IMR-90 (cell line): ENCODE measurements around the gene MTMR11. TPM values are rescaled to one million over a fixed set of nuclear protein-coding genes. Genes with fewer than 3 reads are reported as not detected.

Experiments used
- ATAC-seq: fragments of 200-7000 bp; cut with Tn5 transposase; 2 replicates; pipeline ENCODE4 v1.9.1; 2020; ENCODE audit warnings: low read depth, mild to moderate bottlenecking, moderate library complexity
- BruUV-seq: library from RNA; stranded (reverse); fragments of 400-500 nt; replicated peaks from 2 replicates; lab custom pipeline; 2021; lab: Mats Ljungman, UMichigan
- CTCF ChIA-PET: fragments of 300-600 bp; formaldehyde crosslinking; extraction: SDS; loops from one replicate; lab custom pipeline; 2021; ENCODE audit warnings: antibody characterized with exemption; lab: Yijun Ruan, JAX
- POLR2A ChIA-PET: fragments of 300-600 bp; sonication (Branson Sonifier 250); formaldehyde crosslinking; loops from one replicate; lab custom pipeline; 2022; ENCODE audit warnings: antibody characterized with exemption; ENCODE audit not compliant: unreplicated experiment; lab: Charles Lee
- DNase-seq: peaks from one replicate; pipeline ENCODE4 v3.0.0; 2013
- H2AFZ ChIP-seq: replicated peaks from 2 replicates; pipeline ENCODE3; 2013; ENCODE audit warnings: low read length, mild to moderate bottlenecking; ENCODE audit not compliant: poor library complexity
- H2AK5ac ChIP-seq: 2 replicates; pipeline ENCODE4 v1.6.1; 2013; ENCODE audit warnings: low read depth, low read length, inconsistent platforms
- H2AK9ac ChIP-seq: replicated peaks from 2 replicates; pipeline ENCODE3; 2013; ENCODE audit warnings: mild to moderate bottlenecking, low read depth, low read length, moderate library complexity; ENCODE audit not compliant: poor library complexity
- H2BK120ac ChIP-seq: 2 replicates; pipeline ENCODE4 v1.6.1; 2013; ENCODE audit warnings: low read depth, low read length, inconsistent platforms
- H2BK15ac ChIP-seq: 3 replicates; pipeline ENCODE4 v1.6.1; 2013; ENCODE audit warnings: low read depth, low read length, inconsistent platforms
- H2BK20ac ChIP-seq: 2 replicates; pipeline ENCODE4 v1.6.1; 2013; ENCODE audit warnings: low read depth, mild to moderate bottlenecking, inconsistent platforms, low read length, moderate library complexity
- H2BK5ac ChIP-seq: 2 replicates; pipeline ENCODE4 v1.6.1; 2013; ENCODE audit warnings: mild to moderate bottlenecking, low read depth, low read length, inconsistent platforms; ENCODE audit not compliant: poor library complexity, severe bottlenecking
- H3K14ac ChIP-seq: replicated peaks from 2 replicates; pipeline ENCODE4 v1.6.1; 2013; ENCODE audit warnings: low read depth, low read length, inconsistent platforms
- H3K18ac ChIP-seq: 2 replicates; pipeline ENCODE4 v1.6.1; 2013; ENCODE audit warnings: low read depth, low read length, control low read depth
- H3K23ac ChIP-seq: 2 replicates; pipeline ENCODE4 v1.6.1; 2013; ENCODE audit warnings: low read depth, low read length, inconsistent platforms
- H3K27ac ChIP-seq: 2 replicates; pipeline ENCODE4 v1.5.1; 2013; ENCODE audit warnings: mild to moderate bottlenecking, control low read depth, low read length; ENCODE audit not compliant: insufficient read depth
- H3K27me3 ChIP-seq: 2 replicates; pipeline ENCODE4 v1.6.1; 2013; ENCODE audit warnings: low read length; ENCODE audit not compliant: control insufficient read depth, insufficient read depth
- H3K36me3 ChIP-seq: 2 replicates; pipeline ENCODE4 v1.6.1; 2013; ENCODE audit warnings: low read length, mixed read lengths; ENCODE audit not compliant: control insufficient read depth, insufficient read depth
- H3K4ac ChIP-seq: 2 replicates; pipeline ENCODE4 v1.6.1; 2013; ENCODE audit warnings: low read depth, low read length, inconsistent platforms
- H3K4me1 ChIP-seq: 2 replicates; pipeline ENCODE4 v1.6.1; 2013; ENCODE audit warnings: low read length, mixed read lengths; ENCODE audit not compliant: control insufficient read depth, insufficient read depth
- H3K4me2 ChIP-seq: 2 replicates; pipeline ENCODE4 v1.6.1; 2013; ENCODE audit warnings: low read depth, mild to moderate bottlenecking, control low read depth, low read length, moderate library complexity
- H3K4me3 ChIP-seq: 2 replicates; pipeline ENCODE4 v1.5.1; 2013; ENCODE audit warnings: low read depth, mild to moderate bottlenecking, control low read depth, low read length, moderate library complexity; ENCODE audit not compliant: insufficient read depth
- H3K56ac ChIP-seq: 2 replicates; pipeline ENCODE4 v1.6.1; 2013; ENCODE audit warnings: low read length, inconsistent platforms; ENCODE audit not compliant: insufficient read depth; ENCODE audit errors: extremely low read depth
- H3K79me1 ChIP-seq, 2 experiments: 2 replicates each; pipeline ENCODE4 v1.6.1; 2013; ENCODE audit warnings: low read length in 2 of 2, inconsistent platforms in 1 of 2, low read depth in 1 of 2
- H3K9ac ChIP-seq: 2 replicates; pipeline ENCODE4 v1.6.1; 2013; ENCODE audit warnings: low read depth, low read length, control low read depth
- H3K9me1 ChIP-seq: 2 replicates; pipeline ENCODE4 v1.6.1; 2013; ENCODE audit warnings: low read length, inconsistent platforms; ENCODE audit not compliant: insufficient read depth
- H3K9me3 ChIP-seq: 2 replicates; pipeline ENCODE4 v1.6.1; 2013; ENCODE audit warnings: low read length; ENCODE audit not compliant: control insufficient read depth, insufficient read depth
- H4K20me1 ChIP-seq: 2 replicates; pipeline ENCODE4 v1.6.1; 2013; ENCODE audit warnings: low read length, inconsistent platforms; ENCODE audit not compliant: insufficient read depth
- H4K5ac ChIP-seq: 2 replicates; pipeline ENCODE4 v1.6.1; 2013; ENCODE audit warnings: mild to moderate bottlenecking, low read depth, low read length, control low read depth
- H4K8ac ChIP-seq, 2 experiments: 2 replicates each; pipeline ENCODE4 v1.6.1; 2013; ENCODE audit warnings: low read depth in 2 of 2, low read length in 2 of 2, control low read depth in 1 of 2, inconsistent platforms in 1 of 2
- H4K91ac ChIP-seq: 2 replicates; pipeline ENCODE4 v1.6.1; 2013; ENCODE audit warnings: low read depth, low read length, inconsistent platforms; ENCODE audit not compliant: insufficient read depth
- BHLHE40 ChIP-seq: fragments of 150-350 bp; IDR thresholded peaks from 2 replicates; pipeline ENCODE4 v1.6.1; 2016; ENCODE audit warnings: mild to moderate bottlenecking, low read depth, low read length
- CEBPB ChIP-seq: IDR thresholded peaks from 2 replicates; pipeline ENCODE4 v1.6.1; 2012; ENCODE audit warnings: low read depth, low read length, improper control_type of control experiment
- CHD1 ChIP-seq: IDR thresholded peaks from 2 replicates; pipeline ENCODE4 v1.6.1; 2012; ENCODE audit warnings: low read depth, low read length, improper control_type of control experiment
- ELK1 ChIP-seq: fragments of 150-350 bp; IDR thresholded peaks from 2 replicates; pipeline ENCODE4 v1.6.1; 2016; ENCODE audit warnings: low read depth, mild to moderate bottlenecking, low read length, moderate library complexity, borderline replicate concordance
- FOS ChIP-seq: fragments of 150-350 bp; IDR thresholded peaks from 2 replicates; pipeline ENCODE4 v1.6.1; 2016; ENCODE audit warnings: low read depth, low read length
- MAFK ChIP-seq: IDR thresholded peaks from 2 replicates; pipeline ENCODE4 v1.6.1; 2012; ENCODE audit warnings: low read depth, low read length, improper control_type of control experiment
- MAZ ChIP-seq: IDR thresholded peaks from 2 replicates; pipeline ENCODE4 v1.6.1; 2012; ENCODE audit warnings: low read depth, mild to moderate bottlenecking, low read length, improper control_type of control experiment, moderate library complexity, borderline replicate concordance
- MXI1 ChIP-seq: IDR thresholded peaks from 2 replicates; pipeline ENCODE4 v1.6.1; 2012; ENCODE audit warnings: low read depth, mild to moderate bottlenecking, low read length, moderate library complexity, borderline replicate concordance
- NFE2L2 ChIP-seq: fragments of 150-350 bp; IDR thresholded peaks from 2 replicates; pipeline ENCODE4 v1.6.1; 2016; ENCODE audit warnings: low read depth, mild to moderate bottlenecking, low read length
- POLR2A ChIP-seq: IDR thresholded peaks from 2 replicates; pipeline ENCODE4 v1.6.1; 2012; ENCODE audit warnings: mild to moderate bottlenecking, low read depth, low read length
- RAD21 ChIP-seq: IDR thresholded peaks from 2 replicates; pipeline ENCODE4 v1.6.1; 2012; ENCODE audit warnings: low read length, improper control_type of control experiment
- RCOR1 ChIP-seq: IDR thresholded peaks from 2 replicates; pipeline ENCODE4 v1.6.1; 2012; ENCODE audit warnings: mild to moderate bottlenecking, low read length, improper control_type of control experiment; ENCODE audit not compliant: insufficient replicate concordance
- RFX5 ChIP-seq: IDR thresholded peaks from 2 replicates; pipeline ENCODE4 v1.8.0; 2012; ENCODE audit warnings: low read depth, mild to moderate bottlenecking, low read length, moderate library complexity
- USF2 ChIP-seq: fragments of 150-350 bp; IDR thresholded peaks from 2 replicates; pipeline ENCODE4 v1.6.1; 2017; ENCODE audit warnings: mild to moderate bottlenecking, antibody characterized with exemption, low read length, low read depth
- WGBS, 2 experiments: methylation state at CpG; one replicate each; pipeline versions ENCODE4 v1.1.5 to v1.1.7; 2013; ENCODE audit warnings: missing lambda C conversion rate in 2 of 2; ENCODE audit not compliant: insufficient read length in 1 of 2; ENCODE audit errors: extremely low coverage in 2 of 2; 5-methylcytosine and 5-hydroxymethylcytosine counted together
- dilution Hi-C: fragments of 300-500 bp; cut with HindIII; formaldehyde crosslinking; loops from one replicate; pipeline ENCODE4 v1.14.3; 2018; ENCODE audit warnings: low sequenced_read_pairs; ENCODE audit not compliant: unreplicated experiment
- in situ Hi-C: fragments of 300-500 bp; cut with MboI; formaldehyde crosslinking; loops from 3 replicates; pipeline ENCODE4 v1.14.3; 2019; ENCODE audit warnings: low sequenced_read_pairs, inconsistent platforms, mixed read lengths
- intact Hi-C: fragments of 100-400 bp; cut with micrococcal nuclease; formaldehyde crosslinking; loops from 2 replicates; pipeline ENCODE4 v1.10.0; 2022
- polyA plus RNA-seq, 3 experiments: library from polyadenylated mRNA; depleted of rRNA; stranded (reverse); fragments of >200 nt; gene quantifications; 2 replicates each; pipeline ENCODE4 v1.2.3, GENCODE V29; 2012; ENCODE audit warnings: low replicate concordance in 1 of 3
- total RNA-seq: library from RNA; depleted of rRNA; stranded (reverse); fragments of >200 nt; gene quantifications from 2 replicates; pipeline ENCODE4 v1.2.3, GENCODE V29; 2012

MTMR11 gene
- total and polyA plus RNA-seq, 2 of the 4 experiments (the other 2 are of a cell fraction), result 2.0 to 14.6 TPM

- H4K5ac ChIP-seq, result no peak overlapping the region
- no peak overlapping the region for H4K91ac ChIP-seq
- no peak overlapping the region for H2BK120ac ChIP-seq
- H2BK15ac ChIP-seq, result no peak overlapping the region
- H3K4me1 ChIP-seq, result peaks cover 2% of the 10 kb centered on the region; the same call in 1 of the 2 replicates
- H3K27ac ChIP-seq, result no peak overlapping the region
- H2AK9ac ChIP-seq, result no peak overlapping the region
- no peak overlapping the region for H3K14ac ChIP-seq
- H3K4me3 ChIP-seq, result no peak overlapping the region
- H3K56ac ChIP-seq, result no peak overlapping the region
- BruUV-seq, result no TSS peak
- no peak overlapping the region for H2AK5ac ChIP-seq
- in situ Hi-C loops (no loop called here), intact Hi-C loops (no loop called here), dilution Hi-C loops (no loop called here)
- POLR2A ChIA-PET, result no interaction called here
- H4K8ac ChIP-seq, result no peak overlapping the region
- no peak overlapping the region for H2BK5ac ChIP-seq
- ATAC-seq (no peak), DNase-seq (no peak)
- no peaks in the 10 kb centered on the region for H3K9me3 ChIP-seq
- WGBS, 2 experiments, result no CpG with 5 or more reads among the region's 3 CpGs
- H3K4me2 ChIP-seq, result no peak overlapping the region
- peaks cover 16% of the 10 kb centered on the region for H3K9me1 ChIP-seq
- CTCF ChIA-PET, result no interaction called here
- H3K36me3 ChIP-seq, result peaks cover 9% of the 10 kb centered on the region
- peaks cover 40% of the 10 kb centered on the region for H4K20me1 ChIP-seq
- no peak for TF ChIP-seq CHD1
- no peak for TF ChIP-seq POLR2A
- TF ChIP-seq FOS, result no peak
- TF ChIP-seq BHLHE40, result no peak
- no peak for TF ChIP-seq RCOR1
- TF ChIP-seq MXI1, result no peak
- TF ChIP-seq RAD21, result no peak
- TF ChIP-seq ELK1, result no peak
- TF ChIP-seq USF2, result no peak
- TF ChIP-seq RFX5, result no peak
- no peak for TF ChIP-seq NFE2L2
- no peak for TF ChIP-seq MAFK
- no peak for TF ChIP-seq CEBPB
- no peak for TF ChIP-seq MAZ
- H2BK20ac ChIP-seq, result no peak overlapping the region
- no peak overlapping the region for H3K4ac ChIP-seq
- H2AFZ ChIP-seq, result no peak overlapping the region
- no peaks in the 10 kb centered on the region for H3K27me3 ChIP-seq
- no peak overlapping the region for H3K9ac ChIP-seq
- peaks cover 55 to 77% of the 10 kb centered on the region in 2 experiments for H3K79me1 ChIP-seq
- no peak overlapping the region for H3K18ac ChIP-seq
- no peak overlapping the region; the same call in 1 of the 2 replicates for H3K23ac ChIP-seq
Observed at GRCh38 chr1:149979972-149980540, 43.4 kb upstream of the MTMR11 start.
